GM12873 (cell line): ENCODE results near the gene DMAC2L.

Experiments
- CTCF ChIP-seq: IDR thresholded peaks from 2 replicates; pipeline ENCODE4 v1.5.1; 2012; ENCODE audit warnings: low read depth, mild to moderate bottlenecking, moderate library complexity, low read length, control low read depth; ENCODE audit not compliant: insufficient read depth; ENCODE audit errors: missing control alignments

DMAC2L gene

DNA sequence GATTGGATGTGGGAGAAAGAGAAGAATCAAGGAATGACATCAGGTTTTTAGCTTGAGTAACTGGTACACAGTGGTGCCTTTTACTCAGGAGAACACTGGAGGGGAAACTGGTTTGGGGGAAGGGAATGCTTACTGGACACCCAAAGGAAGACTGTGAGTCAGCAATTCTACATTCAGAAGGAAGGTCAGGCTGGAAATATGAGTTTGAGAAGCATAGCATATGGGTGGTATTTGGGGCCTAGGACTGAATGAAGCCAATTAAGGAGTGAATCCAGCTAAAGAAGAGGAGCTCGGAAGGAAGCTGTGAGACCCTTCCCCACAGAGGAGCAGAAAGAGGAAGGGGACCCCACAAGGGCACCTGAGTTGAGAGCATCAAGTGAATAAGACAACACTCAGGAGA, 35.4 kb downstream of the DMAC2L start:
- no peak for TF ChIP-seq CTCF

GRCh38 chr14:50348933-50349332, 36.8 kb downstream of the DMAC2L start:
- TF ChIP-seq CTCF: no peak

DNA sequence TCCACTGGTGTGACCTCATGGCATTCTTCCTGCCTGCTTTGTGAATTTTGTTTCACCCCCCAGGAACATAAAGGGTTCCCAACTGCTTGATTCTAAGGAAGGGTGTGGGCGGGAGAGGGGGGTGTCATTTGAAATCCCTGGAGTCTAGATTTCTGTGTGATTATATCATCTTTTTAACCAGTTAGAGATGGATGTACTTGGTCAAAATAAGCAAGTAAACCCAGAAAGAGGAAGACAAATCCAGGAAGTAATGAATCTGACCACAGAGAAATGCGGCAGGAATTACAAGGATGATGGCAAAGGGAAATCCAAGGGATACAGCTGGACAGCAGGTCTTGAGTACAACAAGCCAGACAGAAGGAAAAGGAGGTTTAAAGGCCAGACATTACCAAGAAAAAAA, 38.9 kb downstream of the DMAC2L start:
- TF ChIP-seq CTCF: no peak

- no peak for TF ChIP-seq CTCF
Observed at GRCh38 chr14:50352584-50352983, 40.5 kb downstream of the DMAC2L start.

DNA sequence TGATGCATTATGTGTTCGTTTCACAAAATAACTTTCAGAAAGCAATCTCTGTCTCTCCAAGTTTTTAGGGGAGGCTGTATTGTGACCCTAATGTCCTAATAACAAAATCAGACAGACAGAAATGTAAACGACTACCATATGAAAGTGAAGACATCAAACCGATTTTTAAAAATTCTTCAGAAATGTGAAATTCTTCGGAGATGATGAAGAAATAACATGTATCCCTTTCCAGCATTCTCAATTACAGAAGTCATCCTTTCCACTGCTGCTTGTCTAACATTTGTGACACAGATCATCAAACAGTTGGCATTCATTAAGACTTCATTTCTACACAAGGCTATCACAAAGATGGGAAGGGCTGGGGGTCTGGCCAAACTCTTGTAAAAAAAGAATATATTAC, 41.0 kb downstream of the DMAC2L start:
- TF ChIP-seq CTCF: no peak

GRCh38 chr14:50354527-50354926, 42.4 kb downstream of the DMAC2L start:
- TF ChIP-seq CTCF: no peak

GRCh38 chr14:50355692-50356091, 43.6 kb downstream of the DMAC2L start:
- TF ChIP-seq CTCF: no peak

DNA sequence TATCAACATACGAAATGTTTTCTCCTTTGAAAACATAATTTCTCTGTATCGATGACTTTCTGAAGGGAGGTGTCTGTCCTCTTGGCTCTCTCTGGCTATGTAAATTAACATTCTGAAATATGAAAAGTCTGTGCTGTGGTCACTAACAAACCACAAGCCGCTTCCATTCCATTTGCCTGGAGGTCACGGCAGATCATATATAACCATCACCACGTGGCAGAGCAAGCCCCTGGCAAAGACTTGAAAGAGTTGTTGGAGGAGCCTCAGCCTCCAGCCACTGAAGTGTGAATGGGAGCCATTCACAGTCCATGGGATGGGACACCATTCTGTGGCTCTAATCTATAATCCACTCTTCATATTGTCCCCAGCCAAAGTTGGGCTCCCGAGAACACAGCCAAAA, 45.0 kb downstream of the DMAC2L start:
- TF ChIP-seq CTCF: no peak
